H9 (cell line): ENCODE results near the gene ASTN2. TPM values are rescaled to one million over a fixed set of nuclear protein-coding genes. Genes with fewer than 3 reads are reported as not detected.

ENCODE experiments used
- DNase-seq: peaks from one replicate; pipeline ENCODE4 v3.0.0-alpha.2; 2017
- H2AFZ ChIP-seq: one replicate; pipeline ENCODE4 v1.6.1; 2013; ENCODE audit warnings: mild to moderate bottlenecking, low read length, control low read depth, moderate library complexity
- H2AK5ac ChIP-seq: 2 replicates; pipeline ENCODE4 v1.6.1; 2013; ENCODE audit warnings: low read length, control low read depth, mixed read lengths; ENCODE audit not compliant: insufficient read length
- H2BK120ac ChIP-seq: one replicate; pipeline ENCODE4 v1.6.1; 2013; ENCODE audit warnings: low read depth, mild to moderate bottlenecking, low read length, control low read depth, inconsistent platforms; ENCODE audit not compliant: poor library complexity, severe bottlenecking
- H2BK12ac ChIP-seq: 2 replicates; pipeline ENCODE4 v1.6.1; 2013; ENCODE audit warnings: low read length, control low read depth, mixed read lengths, low read depth; ENCODE audit not compliant: insufficient read length
- H2BK15ac ChIP-seq: 2 replicates; pipeline ENCODE4 v1.6.1; 2013; ENCODE audit warnings: low read depth, low read length, control low read depth
- H2BK20ac ChIP-seq: one replicate; pipeline ENCODE4 v1.6.1; 2013; ENCODE audit warnings: low read depth, mild to moderate bottlenecking, low read length, control low read depth, inconsistent platforms; ENCODE audit not compliant: poor library complexity, severe bottlenecking
- H2BK5ac ChIP-seq: 2 replicates; pipeline ENCODE4 v1.6.1; 2013; ENCODE audit warnings: low read length, control low read depth, mixed read lengths; ENCODE audit not compliant: insufficient read length
- H3K14ac ChIP-seq: 2 replicates; pipeline ENCODE4 v1.6.1; 2013; ENCODE audit warnings: low read length, control low read depth; ENCODE audit not compliant: insufficient read depth
- H3K18ac ChIP-seq: 2 replicates; pipeline ENCODE4 v1.6.1; 2013; ENCODE audit warnings: low read depth, mild to moderate bottlenecking, mixed read lengths, low read length, control low read depth; ENCODE audit not compliant: insufficient read length
- H3K23ac ChIP-seq: 2 replicates; pipeline ENCODE4 v1.6.1; 2013; ENCODE audit warnings: low read length, control low read depth, mixed read lengths, low read depth; ENCODE audit not compliant: insufficient read length
- H3K23me2 ChIP-seq: 2 replicates; pipeline ENCODE4 v1.6.1; 2013; ENCODE audit warnings: low read depth, mild to moderate bottlenecking, mixed read lengths, low read length, control low read depth; ENCODE audit not compliant: insufficient read length, poor library complexity, severe bottlenecking
- H3K27ac ChIP-seq: 2 replicates; pipeline ENCODE4 v1.5.1; 2013; ENCODE audit warnings: low read length, control low read depth, mixed read lengths, low read depth; ENCODE audit not compliant: insufficient read length
- H3K27me3 ChIP-seq: 2 replicates; pipeline ENCODE4 v1.6.1; 2013; ENCODE audit warnings: low read length, control low read depth, inconsistent platforms; ENCODE audit not compliant: insufficient read depth
- H3K4ac ChIP-seq: 2 replicates; pipeline ENCODE4 v1.6.1; 2013; ENCODE audit warnings: low read depth, mild to moderate bottlenecking, control low read depth, inconsistent platforms, low read length, moderate library complexity
- H3K4me1 ChIP-seq: 2 replicates; pipeline ENCODE4 v1.6.1; 2013; ENCODE audit warnings: low read length, control low read depth, inconsistent platforms; ENCODE audit not compliant: insufficient read depth
- H3K4me2 ChIP-seq: 2 replicates; pipeline ENCODE4 v1.6.1; 2013; ENCODE audit warnings: low read length, control low read depth, mixed read lengths; ENCODE audit not compliant: insufficient read length, insufficient read depth
- H3K56ac ChIP-seq: 2 replicates; pipeline ENCODE4 v1.6.1; 2013; ENCODE audit warnings: low read depth, mild to moderate bottlenecking, mixed read lengths, low read length, control low read depth; ENCODE audit not compliant: insufficient read length
- H3K79me1 ChIP-seq: 2 replicates; pipeline ENCODE4 v1.6.1; 2013; ENCODE audit warnings: low read depth, mild to moderate bottlenecking, moderate library complexity, low read length, control low read depth, inconsistent platforms; ENCODE audit not compliant: insufficient read depth, poor library complexity, severe bottlenecking
- H3K79me2 ChIP-seq: 2 replicates; pipeline ENCODE4 v1.6.1; 2013; ENCODE audit warnings: low read length, control low read depth, inconsistent platforms; ENCODE audit not compliant: insufficient read depth
- H3K9ac ChIP-seq: 2 replicates; pipeline ENCODE4 v1.6.1; 2013; ENCODE audit warnings: low read length, control low read depth, mixed read lengths; ENCODE audit not compliant: insufficient read length; ENCODE audit errors: extremely low read depth
- H3K9me3 ChIP-seq: one replicate; pipeline ENCODE4 v1.6.1; 2013; ENCODE audit warnings: low read depth, low read length, inconsistent platforms; ENCODE audit not compliant: control insufficient read depth
- H3T11ph ChIP-seq: one replicate; pipeline ENCODE4 v1.6.1; 2013; ENCODE audit warnings: mild to moderate bottlenecking, low read length, control low read depth, inconsistent platforms
- H4K20me1 ChIP-seq: one replicate; pipeline ENCODE4 v1.6.1; 2013; ENCODE audit not compliant: control insufficient read depth, insufficient read length, insufficient read depth
- H4K5ac ChIP-seq: 2 replicates; pipeline ENCODE4 v1.6.1; 2013; ENCODE audit warnings: low read depth, mild to moderate bottlenecking, mixed read lengths, low read length, control low read depth; ENCODE audit not compliant: insufficient read length
- H4K8ac ChIP-seq: replicated peaks from 2 replicates; pipeline ENCODE4 v1.6.1; 2013; ENCODE audit warnings: low read length, control low read depth, mixed read lengths, low read depth; ENCODE audit not compliant: insufficient read length
- H4K91ac ChIP-seq: 2 replicates; pipeline ENCODE4 v1.6.1; 2013; ENCODE audit warnings: low read depth, mild to moderate bottlenecking, moderate library complexity, mixed read lengths, low read length, control low read depth; ENCODE audit not compliant: insufficient read length
- H3K27ac Mint-ChIP-seq, 3 experiments: 2 replicates in 2 of 3; 3 replicates in 1 of 3; pipeline ENCODE4 v1.8.0; 2020 to 2021; ENCODE audit warnings: mixed read lengths in 3 of 3, mild to moderate bottlenecking in 1 of 3, moderate library complexity in 1 of 3
- H3K27me3 Mint-ChIP-seq: 2 replicates; pipeline ENCODE4 v1.8.0; 2021; ENCODE audit warnings: low read depth, mild to moderate bottlenecking, moderate library complexity, mixed read lengths
- H3K36me3 Mint-ChIP-seq, 3 experiments: 2 replicates in 2 of 3; 3 replicates in 1 of 3; pipeline ENCODE4 v1.8.0; 2020 to 2021; ENCODE audit warnings: low read depth in 3 of 3, mixed read lengths in 3 of 3; ENCODE audit not compliant: insufficient read depth in 1 of 3
- H3K4me1 Mint-ChIP-seq, 2 experiments: 2 replicates each; pipeline ENCODE4 v1.8.0; 2020; ENCODE audit warnings: mixed read lengths in 2 of 2
- H3K4me3 Mint-ChIP-seq, 2 experiments: 2 replicates in 1 of 2; 3 replicates in 1 of 2; pipeline ENCODE4 v1.8.0; 2020 to 2021; ENCODE audit warnings: mild to moderate bottlenecking in 2 of 2, mixed read lengths in 2 of 2, moderate library complexity in 1 of 2
- H3K9me3 Mint-ChIP-seq, 2 experiments: 2 replicates in 1 of 2; 3 replicates in 1 of 2; pipeline ENCODE4 v1.8.0; 2020; ENCODE audit warnings: mild to moderate bottlenecking in 2 of 2, mixed read lengths in 2 of 2, moderate library complexity in 1 of 2
- total RNA-seq: library from RNA; stranded (reverse); gene quantifications from 2 replicates; pipeline ENCODE4 v1.2.1, GENCODE V29; 2021
- TF ChIP-seq, protein P1 (sequence below): fragments of 200-600 bp; sonication (generic); conservative IDR thresholded peaks from 3 replicates; pipeline ENCODE4 v1.8.0; 2021; ENCODE audit warnings: antibody characterized with exemption, mild to moderate bottlenecking

The ASTN2 gene
- total RNA-seq, 1 experiment from 2014 or later: 9.7 TPM

DNA sequence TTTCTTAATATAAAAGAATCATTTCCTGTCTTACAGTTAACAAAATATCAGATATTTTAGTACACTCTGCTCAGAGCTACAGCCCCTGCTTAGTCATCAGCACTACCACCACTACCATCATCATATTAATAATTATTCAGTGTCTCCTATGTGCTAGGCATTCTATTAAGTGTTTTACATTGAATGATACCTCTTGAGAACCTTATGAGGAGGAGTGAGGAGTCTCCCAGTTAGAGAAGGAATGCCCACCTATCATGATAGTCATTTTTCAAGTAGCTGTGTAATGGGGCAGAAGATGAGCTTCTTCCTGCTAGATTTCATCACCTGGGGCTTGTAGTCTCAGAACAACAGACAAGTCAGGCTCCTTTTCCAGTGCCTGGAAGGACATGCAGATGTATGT, 489.7 kb downstream of the ASTN2 start:
- H3K4ac ChIP-seq: no peak overlapping the region
- Mint-ChIP-seq H3K36me3 (no peaks in the 10 kb centered on the region), H3K27me3 (no peaks in the 10 kb centered on the region), H3K4me3 (no peak overlapping the region), H3K9me3 (no peaks in the 10 kb centered on the region; a peak in 2 of 5 replicates), H3K27ac (no peak overlapping the region), H3K4me1 (peaks cover 31 to 34% of the 10 kb centered on the region in 2 experiments)
- H3K23ac ChIP-seq: no peak overlapping the region
- no peak overlapping the region for H3K56ac ChIP-seq
- no peak overlapping the region for H2AFZ ChIP-seq
- TF ChIP-seq, protein P1, sequence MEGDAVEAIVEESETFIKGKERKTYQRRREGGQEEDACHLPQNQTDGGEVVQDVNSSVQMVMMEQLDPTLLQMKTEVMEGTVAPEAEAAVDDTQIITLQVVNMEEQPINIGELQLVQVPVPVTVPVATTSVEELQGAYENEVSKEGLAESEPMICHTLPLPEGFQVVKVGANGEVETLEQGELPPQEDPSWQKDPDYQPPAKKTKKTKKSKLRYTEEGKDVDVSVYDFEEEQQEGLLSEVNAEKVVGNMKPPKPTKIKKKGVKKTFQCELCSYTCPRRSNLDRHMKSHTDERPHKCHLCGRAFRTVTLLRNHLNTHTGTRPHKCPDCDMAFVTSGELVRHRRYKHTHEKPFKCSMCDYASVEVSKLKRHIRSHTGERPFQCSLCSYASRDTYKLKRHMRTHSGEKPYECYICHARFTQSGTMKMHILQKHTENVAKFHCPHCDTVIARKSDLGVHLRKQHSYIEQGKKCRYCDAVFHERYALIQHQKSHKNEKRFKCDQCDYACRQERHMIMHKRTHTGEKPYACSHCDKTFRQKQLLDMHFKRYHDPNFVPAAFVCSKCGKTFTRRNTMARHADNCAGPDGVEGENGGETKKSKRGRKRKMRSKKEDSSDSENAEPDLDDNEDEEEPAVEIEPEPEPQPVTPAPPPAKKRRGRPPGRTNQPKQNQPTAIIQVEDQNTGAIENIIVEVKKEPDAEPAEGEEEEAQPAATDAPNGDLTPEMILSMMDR: no peak
- H3K14ac ChIP-seq: no peak overlapping the region
- H4K8ac ChIP-seq: no peak overlapping the region
- H2BK12ac ChIP-seq: no peak overlapping the region
- H3K79me1 ChIP-seq: no peaks in the 10 kb centered on the region
- H2AK5ac ChIP-seq: no peak overlapping the region
- H3T11ph ChIP-seq: no peak overlapping the region
- no peak overlapping the region for H3K18ac ChIP-seq
- no peak overlapping the region for H2BK120ac ChIP-seq
- H3K4me2 ChIP-seq: no peak overlapping the region
- no peak for DNase-seq
- no peak overlapping the region for H2BK15ac ChIP-seq
- no peaks in the 10 kb centered on the region for H3K79me2 ChIP-seq
- no peak overlapping the region for H3K27ac ChIP-seq
- no peak overlapping the region for H4K91ac ChIP-seq
- no peak overlapping the region for H3K9ac ChIP-seq
- no peak overlapping the region for H2BK20ac ChIP-seq
- H4K5ac ChIP-seq: no peak overlapping the region
- H3K23me2 ChIP-seq: no peaks in the 10 kb centered on the region
- no peak overlapping the region for H2BK5ac ChIP-seq
- H3K4me1 ChIP-seq: peaks cover 18% of the 10 kb centered on the region
- H4K20me1 ChIP-seq: no peaks in the 10 kb centered on the region
- H3K9me3 ChIP-seq: no peaks in the 10 kb centered on the region
- no peaks in the 10 kb centered on the region for H3K27me3 ChIP-seq
